Activated T-helper 17 cell treated with anti-CD3 and anti-CD28 coated beads, Interleukin-2, amount 50 U/mL, for 72 hours (primary cell): Measurements from ENCODE around the gene CMSS1. TPM values are rescaled to one million over a fixed set of nuclear protein-coding genes. Genes with fewer than 3 reads are reported as not detected.
"Not testable (repeated sequence)": the region's sequence is repeated elsewhere in the genome, so short reads cannot be mapped to it uniquely, and the experiment has no call there.

Experiments used
- ATAC-seq: fragments of 150-1000 bp; cut with Tn5 transposase; replicated peaks from 2 replicates; pipeline ENCODE4 v1.10.0; 2021; ENCODE audit warnings: mild to moderate bottlenecking, moderate library complexity
- H3K27ac Mint-ChIP-seq: one replicate; pipeline ENCODE4 v1.8.0; 2022; ENCODE audit warnings: mixed read lengths
- H3K27me3 Mint-ChIP-seq: one replicate; pipeline ENCODE4 v1.8.0; 2022; ENCODE audit warnings: mixed read lengths
- H3K36me3 Mint-ChIP-seq: one replicate; pipeline ENCODE4 v1.8.0; 2022; ENCODE audit warnings: low read depth, mild to moderate bottlenecking, mixed read lengths
- H3K4me1 Mint-ChIP-seq: one replicate; pipeline ENCODE4 v1.8.0; 2022; ENCODE audit warnings: mixed read lengths
- H3K4me3 Mint-ChIP-seq: one replicate; pipeline ENCODE4 v1.8.0; 2022; ENCODE audit warnings: mild to moderate bottlenecking, mixed read lengths
- H3K9me3 Mint-ChIP-seq: one replicate; pipeline ENCODE4 v1.8.0; 2022; ENCODE audit warnings: mixed read lengths
- total RNA-seq, 2 donors: library from RNA; stranded (reverse); gene quantifications; one replicate each; pipeline ENCODE4 v1.2.3, GENCODE V29; 2022

The CMSS1 gene
- total RNA-seq, 2 donors from 2014 or later, result 29.8 to 67.4 TPM

GRCh38 chr3:99836681-99837080 lies 19.0 kb downstream of the CMSS1 start:
- no peaks in the 10 kb centered on the region for H3K27me3 Mint-ChIP-seq
- H3K36me3 Mint-ChIP-seq, result no peaks in the 10 kb centered on the region
- no peak overlapping the region for H3K4me3 Mint-ChIP-seq
- H3K27ac Mint-ChIP-seq, result no peak overlapping the region
- no peak for ATAC-seq
- no peaks in the 10 kb centered on the region for H3K9me3 Mint-ChIP-seq
- H3K4me1 Mint-ChIP-seq, result peaks cover 4% of the 10 kb centered on the region

GRCh38 chr3:99837715-99838114 lies 20.1 kb downstream of the CMSS1 start:
- H3K27ac Mint-ChIP-seq, result no peak overlapping the region
- no peak overlapping the region for H3K4me3 Mint-ChIP-seq
- H3K9me3 Mint-ChIP-seq, result no peaks in the 10 kb centered on the region
- peaks cover 4% of the 10 kb centered on the region for H3K4me1 Mint-ChIP-seq
- no peak for ATAC-seq
- H3K36me3 Mint-ChIP-seq, result no peaks in the 10 kb centered on the region
- H3K27me3 Mint-ChIP-seq, result no peaks in the 10 kb centered on the region

- H3K4me1 Mint-ChIP-seq, result no peaks in the 10 kb centered on the region
- H3K27ac Mint-ChIP-seq, result no peak overlapping the region
- H3K27me3 Mint-ChIP-seq, result no peaks in the 10 kb centered on the region
- no peak for ATAC-seq
- H3K36me3 Mint-ChIP-seq, result no peaks in the 10 kb centered on the region
- H3K4me3 Mint-ChIP-seq, result no peak overlapping the region
- H3K9me3 Mint-ChIP-seq, result no peaks in the 10 kb centered on the region
Measured at GRCh38 chr3:99838755-99839154, 21.1 kb downstream of the CMSS1 start.

GRCh38 chr3:99839613-99840012 lies 22.0 kb downstream of the CMSS1 start:
- H3K9me3 Mint-ChIP-seq, result no peaks in the 10 kb centered on the region
- ATAC-seq, result no peak
- no peak overlapping the region for H3K27ac Mint-ChIP-seq
- H3K4me1 Mint-ChIP-seq, result peaks cover 1% of the 10 kb centered on the region
- H3K36me3 Mint-ChIP-seq, result no peaks in the 10 kb centered on the region
- H3K4me3 Mint-ChIP-seq, result no peak overlapping the region
- H3K27me3 Mint-ChIP-seq, result no peaks in the 10 kb centered on the region

GRCh38 chr3:99841949-99842348 lies 24.3 kb downstream of the CMSS1 start:
- not testable (repeated sequence) for H3K4me1 Mint-ChIP-seq, H3K9me3 Mint-ChIP-seq, ATAC-seq, H3K4me3 Mint-ChIP-seq, H3K27me3 Mint-ChIP-seq, H3K36me3 Mint-ChIP-seq, H3K27ac Mint-ChIP-seq

- peaks cover 5% of the 10 kb centered on the region for H3K4me1 Mint-ChIP-seq
- no peak overlapping the region for H3K4me3 Mint-ChIP-seq
- H3K36me3 Mint-ChIP-seq, result no peaks in the 10 kb centered on the region
- no peaks in the 10 kb centered on the region for H3K9me3 Mint-ChIP-seq
- H3K27ac Mint-ChIP-seq, result no peak overlapping the region
- no peak for ATAC-seq
- no peaks in the 10 kb centered on the region for H3K27me3 Mint-ChIP-seq
Measured at GRCh38 chr3:99842826-99843589, 25.3 kb downstream of the CMSS1 start.

- Mint-ChIP-seq H3K27me3 (no peaks in the 10 kb centered on the region), H3K27ac (no peak overlapping the region), H3K4me3 (no peak overlapping the region), H3K4me1 (peaks cover 5% of the 10 kb centered on the region), H3K9me3 (no peaks in the 10 kb centered on the region), H3K36me3 (no peaks in the 10 kb centered on the region)
- no peak for ATAC-seq
Measured at GRCh38 chr3:99843590-99844258, 26.1 kb downstream of the CMSS1 start.

GRCh38 chr3:99845331-99845730 lies 27.7 kb downstream of the CMSS1 start:
- Mint-ChIP-seq H3K9me3 (no peaks in the 10 kb centered on the region), H3K27ac (no peak overlapping the region), H3K36me3 (no peaks in the 10 kb centered on the region), H3K4me3 (no peak overlapping the region), H3K4me1 (peaks cover 5% of the 10 kb centered on the region), H3K27me3 (no peaks in the 10 kb centered on the region)
- ATAC-seq, result no peak

- Mint-ChIP-seq H3K27ac (no peak overlapping the region), H3K36me3 (no peaks in the 10 kb centered on the region), H3K4me1 (peaks cover 5% of the 10 kb centered on the region), H3K4me3 (no peak overlapping the region), H3K9me3 (no peaks in the 10 kb centered on the region), H3K27me3 (no peaks in the 10 kb centered on the region)
- ATAC-seq, result no peak
Measured at GRCh38 chr3:99845999-99846398, 28.3 kb downstream of the CMSS1 start.

GRCh38 chr3:99846477-99847160 lies 29.0 kb downstream of the CMSS1 start:
- Mint-ChIP-seq H3K27ac (no peak overlapping the region), H3K9me3 (no peaks in the 10 kb centered on the region), H3K27me3 (no peaks in the 10 kb centered on the region), H3K36me3 (no peaks in the 10 kb centered on the region), H3K4me3 (no peak overlapping the region), H3K4me1 (peaks cover 5% of the 10 kb centered on the region)
- no peak for ATAC-seq

- Mint-ChIP-seq H3K36me3 (no peaks in the 10 kb centered on the region), H3K27ac (no peak overlapping the region), H3K27me3 (no peaks in the 10 kb centered on the region), H3K4me1 (peaks cover 5% of the 10 kb centered on the region), H3K4me3 (no peak overlapping the region), H3K9me3 (no peaks in the 10 kb centered on the region)
- ATAC-seq, result no peak
Measured at GRCh38 chr3:99848433-99848832, 30.8 kb downstream of the CMSS1 start.

GRCh38 chr3:99850608-99851007 lies 32.9 kb downstream of the CMSS1 start:
- H3K27me3 Mint-ChIP-seq, result no peaks in the 10 kb centered on the region
- no peaks in the 10 kb centered on the region for H3K9me3 Mint-ChIP-seq
- H3K4me3 Mint-ChIP-seq, result no peak overlapping the region
- no peaks in the 10 kb centered on the region for H3K4me1 Mint-ChIP-seq
- no peak overlapping the region for H3K27ac Mint-ChIP-seq
- ATAC-seq, result no peak
- H3K36me3 Mint-ChIP-seq, result no peaks in the 10 kb centered on the region

GRCh38 chr3:99851955-99852354 lies 34.3 kb downstream of the CMSS1 start:
- no peaks in the 10 kb centered on the region for H3K4me1 Mint-ChIP-seq
- H3K27ac Mint-ChIP-seq, result no peak overlapping the region
- no peaks in the 10 kb centered on the region for H3K9me3 Mint-ChIP-seq
- no peaks in the 10 kb centered on the region for H3K27me3 Mint-ChIP-seq
- no peak overlapping the region for H3K4me3 Mint-ChIP-seq
- no peak for ATAC-seq
- no peaks in the 10 kb centered on the region for H3K36me3 Mint-ChIP-seq

GRCh38 chr3:99852851-99853250 lies 35.2 kb downstream of the CMSS1 start:
- Mint-ChIP-seq H3K4me3 (no peak overlapping the region), H3K36me3 (no peaks in the 10 kb centered on the region), H3K4me1 (no peaks in the 10 kb centered on the region), H3K27ac (no peak overlapping the region), H3K27me3 (no peaks in the 10 kb centered on the region), H3K9me3 (no peaks in the 10 kb centered on the region)
- ATAC-seq, result no peak

GRCh38 chr3:99854756-99855298 lies 37.2 kb downstream of the CMSS1 start:
- Mint-ChIP-seq H3K27me3 (no peaks in the 10 kb centered on the region), H3K4me1 (no peaks in the 10 kb centered on the region), H3K4me3 (no peak overlapping the region), H3K9me3 (no peaks in the 10 kb centered on the region), H3K27ac (no peak overlapping the region), H3K36me3 (no peaks in the 10 kb centered on the region)
- no peak for ATAC-seq
